Bronchial epithelial cell (primary cell): ENCODE measurements around the gene KRTAP4-9. TPM values are rescaled to one million over a fixed set of nuclear protein-coding genes. Genes with fewer than 3 reads are reported as not detected.
"Not testable (repeated sequence)": the region's sequence is repeated elsewhere in the genome, so short reads cannot be mapped to it uniquely, and the experiment has no call there.

Experiments used
- DNase-seq: peaks from one replicate; pipeline ENCODE4 v3.0.0-alpha.2; 2010; ENCODE audit warnings: low read depth
- FAIRE-seq: peaks from 2 replicates; lab custom pipeline; 2011; peaks lifted over from hg19 to GRCh38; lab: Jason Lieb, UNC
- H3K27me3 ChIP-seq: 2 replicates; pipeline ENCODE4 v1.5.1; 2011; ENCODE audit warnings: low read length; ENCODE audit not compliant: control insufficient read depth, insufficient read depth
- H3K36me3 ChIP-seq: 2 replicates; pipeline ENCODE4 v1.5.1; 2011; ENCODE audit warnings: low read length; ENCODE audit not compliant: control insufficient read depth, insufficient read depth
- H3K4me3 ChIP-seq: 2 replicates; pipeline ENCODE4 v1.5.1; 2011; ENCODE audit warnings: mild to moderate bottlenecking, low read depth, low read length, control low read depth
- total RNA-seq: library from RNA; depleted of rRNA; stranded (reverse); fragments of >200 nt; gene quantifications from 2 replicates; pipeline ENCODE4 v1.2.1, GENCODE V29; 2014
- TF ChIP-seq, protein P1 (sequence below): IDR thresholded peaks from 2 replicates; pipeline ENCODE4 v1.5.1; 2011; ENCODE audit warnings: mild to moderate bottlenecking, moderate library complexity, low read length, control low read depth, inconsistent platforms; ENCODE audit not compliant: insufficient read depth, severe bottlenecking

Gene KRTAP4-9
- total RNA-seq, 1 donor from 2014 or later: not detected

DNA sequence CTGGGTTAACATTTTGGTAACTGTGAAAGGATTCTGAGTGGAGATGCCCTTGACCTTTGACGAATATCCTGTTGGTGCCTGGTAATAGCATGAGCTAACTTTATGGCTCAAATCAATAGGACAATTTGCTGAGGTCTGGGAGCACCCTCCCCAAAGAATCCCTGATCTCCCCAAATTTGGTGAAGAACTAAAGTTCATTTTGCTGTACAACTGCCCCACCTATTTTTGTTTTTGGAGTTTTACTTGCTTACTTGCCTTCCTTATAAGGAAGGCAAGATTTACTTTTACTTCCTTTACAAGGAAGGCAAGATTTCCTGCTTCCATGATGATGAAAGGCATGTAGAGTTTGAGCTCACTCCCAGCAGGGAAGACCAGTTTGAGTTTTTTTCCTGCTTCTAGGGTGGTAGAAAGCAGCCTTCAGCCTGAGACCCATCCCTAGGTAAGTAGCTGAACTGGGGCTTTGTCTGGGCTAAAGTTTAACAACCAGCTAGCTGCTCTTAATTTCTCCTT, 2.8 kb downstream of the KRTAP4-9 start:
- no peaks in the 10 kb centered on the region for H3K36me3 ChIP-seq
- DNase-seq (peak; percentile 8), FAIRE-seq (no peak)
- TF ChIP-seq, protein P1, sequence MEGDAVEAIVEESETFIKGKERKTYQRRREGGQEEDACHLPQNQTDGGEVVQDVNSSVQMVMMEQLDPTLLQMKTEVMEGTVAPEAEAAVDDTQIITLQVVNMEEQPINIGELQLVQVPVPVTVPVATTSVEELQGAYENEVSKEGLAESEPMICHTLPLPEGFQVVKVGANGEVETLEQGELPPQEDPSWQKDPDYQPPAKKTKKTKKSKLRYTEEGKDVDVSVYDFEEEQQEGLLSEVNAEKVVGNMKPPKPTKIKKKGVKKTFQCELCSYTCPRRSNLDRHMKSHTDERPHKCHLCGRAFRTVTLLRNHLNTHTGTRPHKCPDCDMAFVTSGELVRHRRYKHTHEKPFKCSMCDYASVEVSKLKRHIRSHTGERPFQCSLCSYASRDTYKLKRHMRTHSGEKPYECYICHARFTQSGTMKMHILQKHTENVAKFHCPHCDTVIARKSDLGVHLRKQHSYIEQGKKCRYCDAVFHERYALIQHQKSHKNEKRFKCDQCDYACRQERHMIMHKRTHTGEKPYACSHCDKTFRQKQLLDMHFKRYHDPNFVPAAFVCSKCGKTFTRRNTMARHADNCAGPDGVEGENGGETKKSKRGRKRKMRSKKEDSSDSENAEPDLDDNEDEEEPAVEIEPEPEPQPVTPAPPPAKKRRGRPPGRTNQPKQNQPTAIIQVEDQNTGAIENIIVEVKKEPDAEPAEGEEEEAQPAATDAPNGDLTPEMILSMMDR: no peak
- H3K4me3 ChIP-seq: no peak overlapping the region
- H3K27me3 ChIP-seq: no peaks in the 10 kb centered on the region

DNA sequence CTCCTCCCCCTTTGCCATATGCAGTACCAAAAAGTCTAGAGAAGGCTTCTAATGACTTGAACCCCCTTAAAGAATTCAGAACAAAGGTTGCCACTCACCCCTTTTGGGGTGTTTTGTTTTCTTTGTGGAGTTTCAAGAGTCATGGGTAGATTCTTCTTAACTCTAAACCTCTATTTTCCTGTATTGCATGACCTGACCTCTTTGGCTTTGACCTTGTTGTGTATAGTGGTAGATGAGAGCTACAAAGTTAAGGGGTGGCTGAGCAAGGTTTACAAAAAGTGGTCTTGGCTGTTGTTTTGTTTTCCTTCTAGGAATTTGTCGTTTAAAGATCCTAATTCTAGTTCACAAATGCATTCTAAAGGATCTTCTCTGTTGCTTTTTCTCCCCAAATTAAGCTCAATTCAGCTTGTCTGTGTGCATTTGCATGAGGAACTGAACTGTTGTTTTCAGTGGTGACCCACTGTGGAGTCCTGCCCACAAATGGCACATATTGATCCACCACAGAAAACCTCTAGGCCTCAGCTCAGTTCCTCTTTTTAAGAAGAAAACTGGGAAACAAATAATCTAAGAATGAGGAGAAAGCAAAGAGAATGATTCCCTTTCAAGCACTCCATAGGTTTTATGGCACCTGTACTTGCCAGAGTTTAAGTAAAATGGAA, 3.7 kb downstream of the KRTAP4-9 start:
- DNase-seq, H3K36me3 ChIP-seq, H3K27me3 ChIP-seq, H3K4me3 ChIP-seq, FAIRE-seq: not testable (repeated sequence)

DNA sequence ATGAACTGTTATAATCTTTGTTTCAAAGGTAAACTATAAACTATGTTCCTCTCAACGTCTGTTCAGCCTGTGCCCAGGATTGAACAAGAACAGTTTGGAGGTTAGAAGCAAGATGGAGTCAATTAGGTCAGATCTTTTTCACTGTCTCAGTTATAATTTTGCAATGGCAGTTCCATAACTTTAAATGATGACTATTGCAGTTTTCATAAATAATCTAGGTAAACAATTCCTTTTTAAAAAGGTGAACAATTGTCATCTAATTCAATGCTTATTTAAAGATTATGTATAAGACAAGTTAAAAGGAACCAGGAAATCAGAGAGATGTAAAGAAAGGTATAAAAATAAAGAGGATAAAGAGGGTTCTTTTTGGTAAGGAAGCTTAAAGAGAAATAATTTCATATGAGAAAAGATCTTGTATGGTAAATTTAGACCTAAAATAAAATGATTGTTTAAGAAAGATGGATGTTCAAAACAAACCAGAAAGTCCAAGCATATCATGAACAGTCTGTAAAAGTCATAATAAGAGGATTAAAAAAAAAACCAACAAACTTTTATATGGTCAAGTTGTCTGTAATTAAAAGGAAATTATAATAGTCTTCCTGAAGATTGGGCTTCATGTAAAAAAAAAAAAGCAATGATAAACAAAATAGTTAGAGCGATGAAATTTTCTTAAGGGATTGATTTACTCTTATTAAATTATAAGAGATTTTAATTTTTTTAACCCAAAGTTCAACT, 6.1 kb downstream of the KRTAP4-9 start:
- TF ChIP-seq, protein P1: no peak
- Histone ChIP-seq H3K27me3 (no peaks in the 10 kb centered on the region), H3K36me3 (no peaks in the 10 kb centered on the region), H3K4me3 (no peak overlapping the region)
- no peak for FAIRE-seq
- no peak for DNase-seq

DNA sequence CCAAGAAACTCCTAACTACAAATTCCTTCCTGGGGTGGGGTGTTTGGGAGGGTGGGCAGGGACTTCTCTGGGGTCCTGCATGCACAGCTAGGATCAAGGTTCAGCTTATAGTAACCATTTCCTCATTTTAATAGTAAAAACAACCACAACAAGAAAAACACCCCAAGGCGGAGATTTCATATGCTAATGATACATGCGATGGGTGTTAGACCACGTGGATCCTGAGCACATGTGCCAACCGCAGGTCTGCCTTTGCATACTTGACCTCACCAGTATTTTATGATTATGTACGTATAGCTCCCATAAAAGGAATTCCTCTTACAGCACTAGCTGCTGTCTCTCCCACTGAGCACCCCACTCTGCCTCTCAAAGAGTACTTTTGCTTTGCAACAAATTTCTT, 11.1 kb downstream of the KRTAP4-9 start:
- FAIRE-seq (no peak), DNase-seq (no peak)
- H3K36me3 ChIP-seq: no peaks in the 10 kb centered on the region
- H3K4me3 ChIP-seq: no peak overlapping the region
- H3K27me3 ChIP-seq: no peaks in the 10 kb centered on the region
- TF ChIP-seq, protein P1: no peak

DNA sequence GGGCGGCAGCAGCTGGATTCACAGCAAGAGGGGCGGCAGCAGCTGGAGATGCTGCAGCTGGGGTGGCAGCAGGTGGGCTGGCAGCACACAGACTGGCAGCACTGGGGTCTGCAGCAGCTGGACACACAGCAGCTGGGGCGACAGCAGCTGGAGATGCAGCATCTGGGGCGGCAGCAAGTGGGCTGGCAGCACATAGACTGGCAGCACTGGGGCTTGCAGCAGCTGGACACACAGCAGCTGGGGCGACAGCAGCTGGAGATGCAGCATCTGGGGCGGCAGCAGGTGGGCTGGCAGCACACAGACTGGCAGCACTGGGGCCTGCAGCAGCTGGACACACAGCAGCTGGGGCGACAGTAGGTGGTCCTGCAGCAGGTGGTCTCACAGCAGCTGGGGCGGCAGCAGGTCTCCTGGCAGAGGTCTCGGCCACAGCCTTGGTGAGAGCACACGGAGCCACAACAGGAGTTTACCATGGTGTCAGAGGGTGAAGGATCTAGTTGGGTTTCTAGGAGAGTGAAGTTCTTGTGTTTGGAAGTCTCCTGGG, 12.7 kb downstream of the KRTAP4-9 start, which contains the start of gene KRTAP4-11:
TSS of gene KRTAP4-11 (minus strand) at position 528 of the 541 bp plus-strand sequence. CDS start at position 470, 58 bp downstream.
- not testable (repeated sequence) for FAIRE-seq, DNase-seq, H3K4me3 ChIP-seq, H3K36me3 ChIP-seq, H3K27me3 ChIP-seq

DNA sequence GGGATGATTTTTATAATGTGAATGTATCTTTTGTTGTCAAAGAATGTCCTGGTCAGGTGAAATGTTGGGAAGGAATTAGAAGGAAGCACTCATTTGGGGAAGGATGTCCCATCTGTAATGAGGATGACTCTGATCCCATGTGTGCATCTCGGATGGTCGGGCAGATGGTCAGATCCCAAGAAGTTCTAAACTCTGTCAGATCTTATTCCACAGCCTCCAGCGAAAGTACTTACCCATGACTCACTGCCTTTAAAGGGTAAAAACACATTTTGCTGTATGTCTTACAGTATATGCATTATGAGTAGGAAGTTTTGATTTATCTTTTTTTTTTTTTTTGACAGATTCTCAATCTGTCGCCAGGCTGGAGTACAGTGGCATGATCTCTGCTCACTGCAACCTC, 13.5 kb downstream of the KRTAP4-9 start:
- no peak for DNase-seq
- FAIRE-seq: no peak
- TF ChIP-seq, protein P1: no peak
- no peak overlapping the region for H3K4me3 ChIP-seq
- no peaks in the 10 kb centered on the region for H3K27me3 ChIP-seq
- no peaks in the 10 kb centered on the region for H3K36me3 ChIP-seq

DNA sequence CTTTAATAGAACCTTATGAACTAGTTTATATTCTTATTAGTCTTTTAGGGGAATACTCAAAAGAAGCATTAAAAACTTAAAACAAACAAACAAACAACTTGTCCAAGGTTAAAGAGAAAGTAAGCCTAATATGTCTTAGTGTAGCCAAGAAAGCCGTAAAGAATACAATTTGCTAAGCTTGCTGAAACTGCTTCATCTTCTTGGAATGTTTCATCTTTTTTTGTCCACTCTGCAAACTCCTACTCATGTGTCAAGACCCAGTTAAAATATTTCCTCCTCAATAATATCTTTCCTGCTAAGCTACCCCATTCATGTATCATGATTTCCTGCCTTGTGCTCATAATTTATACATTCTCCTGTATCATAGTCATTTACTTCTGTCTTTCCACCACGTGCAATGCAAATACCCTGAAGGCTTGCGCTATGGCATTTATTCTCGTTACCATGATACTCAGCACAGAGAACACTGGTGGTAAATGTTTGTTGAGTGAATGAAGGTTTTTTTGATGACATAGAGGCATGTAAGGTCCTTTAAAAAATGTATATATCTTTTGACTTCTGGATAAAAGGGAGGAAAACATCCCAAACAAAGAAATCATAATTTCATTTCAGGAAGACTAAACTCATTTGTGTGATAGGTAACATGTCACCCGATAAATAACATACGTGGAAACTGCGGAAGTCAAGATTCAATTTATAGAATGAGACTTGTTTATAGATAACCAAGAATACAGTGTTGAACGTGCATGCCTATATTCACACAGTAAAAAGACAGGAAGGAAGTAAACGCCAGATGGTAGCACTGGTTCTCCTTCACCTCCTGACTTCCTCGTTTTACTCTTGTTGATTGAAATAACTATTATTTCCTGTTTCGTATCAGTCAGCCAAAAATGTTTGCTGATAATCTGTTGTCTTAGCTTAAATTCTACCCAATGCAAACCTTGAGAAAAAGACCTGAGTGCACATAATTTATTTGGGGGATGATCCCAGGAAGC, 14.8 kb downstream of the KRTAP4-9 start:
- DNase-seq: peak; percentile 49
- H3K4me3 ChIP-seq, H3K27me3 ChIP-seq, H3K36me3 ChIP-seq: not testable (repeated sequence)
- FAIRE-seq: peak; percentile 40
